ENCODE data around the gene MAP3K13. TPM values are rescaled to one million over a fixed set of nuclear protein-coding genes. Genes with fewer than 3 reads are reported as not detected.
"Not testable (repeated sequence)": the region's sequence is repeated elsewhere in the genome, so short reads cannot be mapped to it uniquely, and the experiment has no call there.

Gene MAP3K13
- total RNA-seq, 1 donor from 2014 or later, result 11.8 TPM

GRCh38 chr3:185444329-185444728, 81.4 kb downstream of the MAP3K13 start:
- intact Hi-C loops (cut with micrococcal nuclease), result no loop called here

GRCh38 chr3:185448107-185448506, 85.2 kb downstream of the MAP3K13 start:
- intact Hi-C loops (cut with micrococcal nuclease), result no loop called here

- intact Hi-C loops (cut with micrococcal nuclease), result not testable (repeated sequence)
Observed at GRCh38 chr3:185451432-185451831, 88.5 kb downstream of the MAP3K13 start.

GRCh38 chr3:185457376-185457775, 94.4 kb downstream of the MAP3K13 start:
- intact Hi-C loops (cut with micrococcal nuclease), result no loop called here

- intact Hi-C loops (cut with micrococcal nuclease), result loop anchor here (1.0 kb wide), 1 partner anchor 99 kb away; no protein-coding TSS in a partner anchor
Observed at GRCh38 chr3:185460309-185460708, 97.4 kb downstream of the MAP3K13 start.

GRCh38 chr3:185460719-185461350, 97.9 kb downstream of the MAP3K13 start:
- intact Hi-C loops (cut with micrococcal nuclease), result loop anchor here (1.0 kb wide), 1 partner anchor 98 kb away; no protein-coding TSS in a partner anchor

GRCh38 chr3:185465471-185465870, 102.5 kb downstream of the MAP3K13 start:
- intact Hi-C loops (cut with micrococcal nuclease), result no loop called here

- intact Hi-C loops (cut with micrococcal nuclease), result not testable (repeated sequence)
Observed at GRCh38 chr3:185466123-185466522, 103.2 kb downstream of the MAP3K13 start.

GRCh38 chr3:185469542-185469941, 106.6 kb downstream of the MAP3K13 start:
- intact Hi-C loops (cut with micrococcal nuclease), result no loop called here

GRCh38 chr3:185470323-185470722, 107.4 kb downstream of the MAP3K13 start:
- intact Hi-C loops (cut with micrococcal nuclease), result no loop called here

- intact Hi-C loops (cut with micrococcal nuclease), result no loop called here
Observed at GRCh38 chr3:185473290-185473815, 110.4 kb downstream of the MAP3K13 start.

- intact Hi-C loops (cut with micrococcal nuclease), result not testable (repeated sequence)
Observed at GRCh38 chr3:185474922-185475321, 112.0 kb downstream of the MAP3K13 start.

GRCh38 chr3:185477316-185477715, 114.4 kb downstream of the MAP3K13 start:
- intact Hi-C loops (cut with micrococcal nuclease), result no loop called here

- intact Hi-C loops (cut with micrococcal nuclease), result no loop called here
Observed at GRCh38 chr3:185479373-185479945, 116.5 kb downstream of the MAP3K13 start.

GRCh38 chr3:185484296-185484695, 121.4 kb downstream of the MAP3K13 start:
- intact Hi-C loops (cut with micrococcal nuclease), result no loop called here

GRCh38 chr3:185486394-185486793, 123.5 kb downstream of the MAP3K13 start:
- intact Hi-C loops (cut with micrococcal nuclease), result no loop called here

- intact Hi-C loops (cut with micrococcal nuclease), result no loop called here
Observed at GRCh38 chr3:185488465-185488864, 125.5 kb downstream of the MAP3K13 start.

- intact Hi-C loops (cut with micrococcal nuclease), result no loop called here
Observed at GRCh38 chr3:185489462-185489861, 126.5 kb downstream of the MAP3K13 start.

- intact Hi-C loops (cut with micrococcal nuclease), result loop anchor here (10.0 kb wide), 3 partner anchors 1295 to 1605 kb away; partner anchors contain the start of genes AP2M1, EIF4A2 and PARL
Observed at GRCh38 chr3:185490241-185490640, 127.3 kb downstream of the MAP3K13 start.

- intact Hi-C loops (cut with micrococcal nuclease), result loop anchor here (1.0 to 10.0 kb wide), 12 partner anchors 61 to 1870 kb away; partner anchors contain the start of genes ALG3, AP2M1, DNAJB11 and EEF1AKMT4
Observed at GRCh38 chr3:185498503-185499396, 135.8 kb downstream of the MAP3K13 start, which contains the start of gene TMEM41A. Gene TMEM41A, minus strand, starts transcription at chr3:185499035. Its CDS starts 74 bp downstream, at chr3:185498961.

- intact Hi-C loops (cut with micrococcal nuclease), result no loop called here
Observed at GRCh38 chr3:185502987-185503386, 140.1 kb downstream of the MAP3K13 start.

Data from T-helper 1 cell treated with Interleukin-12 subunit alpha and Interleukin-12 subunit beta and Interleukin-4 antibody, amounts not matched to agents 30 ng/mL and 1 ng/mL, for 36 hours (primary cell).